GM18505 (cell line): ENCODE data around the gene F10.

Experiments
- ATAC-seq: cut with Tn5 transposase; IDR thresholded peaks from one replicate; pipeline ENCODE4 v1.9.1; 2021; ENCODE audit not compliant: unreplicated experiment
- POLR2A ChIP-seq: IDR thresholded peaks from 4 replicates; pipeline ENCODE4 v1.6.1; 2011; ENCODE audit warnings: borderline replicate concordance; ENCODE audit not compliant: insufficient read depth, insufficient read length; ENCODE audit errors: extremely low read depth

The F10 gene

DNA sequence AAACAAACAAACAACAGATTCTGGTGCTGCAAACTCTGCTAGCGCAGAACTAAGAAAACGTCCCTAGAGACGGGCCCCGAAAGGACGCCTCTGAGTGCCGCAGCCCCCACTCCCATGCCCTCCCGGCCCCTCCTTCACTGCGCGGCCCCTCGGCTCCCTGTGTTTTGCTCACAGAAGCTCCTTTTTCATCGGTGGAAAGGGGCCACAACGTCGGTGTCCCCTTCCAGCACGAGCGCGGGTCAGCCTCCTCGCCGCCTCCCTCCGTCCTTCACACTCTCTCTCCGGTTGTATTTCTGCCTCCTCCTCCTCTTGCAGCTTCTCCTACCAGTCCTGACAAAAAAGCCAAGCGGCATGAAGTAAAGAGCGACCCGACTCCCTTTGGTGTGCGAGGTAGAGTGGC is 31.8 kb upstream of the F10 start:
- ATAC-seq, result no peak
- no peak for TF ChIP-seq POLR2A

DNA sequence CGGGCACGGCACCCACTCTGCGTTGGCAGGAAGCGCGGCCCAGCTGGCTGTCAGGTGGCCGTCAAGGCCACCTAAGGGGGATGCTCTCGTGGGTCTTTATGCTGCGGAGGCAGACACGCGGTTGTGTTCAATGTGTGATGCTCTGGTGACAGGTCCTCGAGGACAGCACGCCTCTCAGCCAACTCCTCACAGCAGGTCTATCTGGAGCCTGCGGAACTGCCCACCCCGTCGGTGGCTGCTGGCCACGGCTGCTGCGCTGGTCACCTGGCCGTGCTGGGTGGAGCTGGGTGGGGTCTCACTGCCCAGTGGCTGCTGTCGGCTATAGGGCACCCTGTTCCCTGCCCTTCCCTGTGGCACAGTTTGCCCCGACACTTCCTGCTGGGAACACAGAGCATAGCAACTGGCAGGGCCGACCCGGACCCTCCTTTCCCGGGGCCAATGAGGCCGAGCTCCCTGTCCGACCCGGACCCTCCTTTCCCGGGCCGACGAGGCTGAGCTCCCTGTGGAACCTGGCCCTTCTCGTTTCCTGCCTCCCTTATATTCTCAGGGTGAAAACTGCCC is 31.3 kb upstream of the F10 start:
- ATAC-seq, result no peak
- no peak for TF ChIP-seq POLR2A

DNA sequence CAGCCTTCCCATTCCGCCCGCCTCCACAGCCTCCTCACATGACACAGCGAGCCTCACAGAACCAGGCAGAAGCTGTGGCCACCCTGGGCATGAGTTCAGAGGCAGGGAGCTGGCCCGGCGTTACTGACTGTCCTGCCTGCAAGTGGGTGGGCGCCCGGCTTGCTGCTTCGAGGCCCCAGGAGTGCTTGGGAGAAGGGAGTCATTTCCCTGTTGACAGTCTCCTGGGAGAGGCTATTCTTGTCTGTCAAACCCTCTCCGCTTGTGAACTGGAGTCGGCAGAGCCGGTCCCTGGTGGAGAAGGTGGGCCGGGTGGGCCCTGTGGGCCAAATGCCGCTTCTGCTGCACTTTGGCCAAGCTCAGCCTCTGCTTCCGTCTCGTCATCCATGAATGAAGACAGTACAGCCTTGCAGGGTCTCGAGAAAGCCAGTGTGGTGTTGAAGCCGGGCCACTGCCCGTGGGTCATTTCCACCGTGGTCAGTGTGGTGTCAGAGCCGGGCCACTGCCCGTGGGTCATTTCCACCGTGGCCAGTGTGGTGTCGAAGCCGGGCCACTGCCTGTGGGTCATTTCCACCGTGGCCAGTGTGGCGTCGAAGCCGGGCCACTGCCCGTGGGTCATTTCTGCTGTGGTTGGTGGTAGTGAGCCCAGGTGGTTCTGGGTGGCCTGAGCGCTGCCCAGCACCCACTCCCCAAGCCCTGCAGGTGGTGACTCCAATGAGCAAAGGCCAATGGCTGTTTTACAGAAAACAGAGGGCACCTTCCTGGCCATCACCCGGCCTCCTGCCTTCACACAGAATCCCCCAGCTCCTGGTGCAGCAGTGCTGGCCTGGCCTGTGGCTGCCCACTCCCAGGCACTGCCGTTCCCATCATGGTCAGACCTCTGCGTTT is 30.5 kb upstream of the F10 start:
- ATAC-seq, result no peak
- no peak for TF ChIP-seq POLR2A

DNA sequence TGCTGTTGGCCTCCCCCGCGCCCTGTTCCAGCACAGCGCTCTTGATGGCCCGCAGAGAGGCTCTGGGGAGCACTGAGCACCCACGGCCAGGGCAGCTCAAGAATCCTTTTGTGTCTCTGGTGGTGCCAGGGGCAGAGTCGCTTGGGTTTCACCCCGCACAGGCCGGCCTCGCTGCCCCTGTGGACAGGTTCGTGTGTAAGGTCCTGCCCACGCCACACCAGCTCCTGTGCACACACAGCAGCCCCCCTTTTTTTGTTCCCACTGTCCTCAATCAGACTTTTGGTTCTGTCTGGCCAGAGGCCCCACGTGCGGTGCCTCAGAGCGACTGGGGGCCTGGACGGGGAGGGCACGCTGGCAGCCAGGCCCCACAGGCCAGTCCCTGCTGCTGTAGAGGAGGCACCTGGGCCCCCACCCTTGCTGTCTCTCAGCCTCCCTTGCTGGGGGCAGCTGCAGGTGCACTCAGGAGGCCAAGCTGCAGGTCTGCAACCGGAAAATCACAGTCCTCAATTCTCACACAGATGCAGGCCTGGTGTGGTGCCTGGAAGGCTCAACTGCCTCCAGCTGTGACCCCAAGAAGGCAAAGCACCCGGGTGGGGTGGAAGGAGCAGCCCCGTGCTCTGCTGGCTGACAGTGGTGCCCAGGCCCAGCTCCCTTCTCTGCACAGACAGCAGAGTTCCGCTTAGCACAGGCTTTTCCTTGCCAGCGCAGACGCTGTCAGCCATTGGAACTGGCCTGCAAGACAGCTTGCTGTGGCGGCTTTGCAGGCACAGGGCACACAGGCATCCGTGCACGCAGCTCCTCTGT is 29.6 kb upstream of the F10 start:
- TF ChIP-seq POLR2A, result no peak
- ATAC-seq, result no peak

DNA sequence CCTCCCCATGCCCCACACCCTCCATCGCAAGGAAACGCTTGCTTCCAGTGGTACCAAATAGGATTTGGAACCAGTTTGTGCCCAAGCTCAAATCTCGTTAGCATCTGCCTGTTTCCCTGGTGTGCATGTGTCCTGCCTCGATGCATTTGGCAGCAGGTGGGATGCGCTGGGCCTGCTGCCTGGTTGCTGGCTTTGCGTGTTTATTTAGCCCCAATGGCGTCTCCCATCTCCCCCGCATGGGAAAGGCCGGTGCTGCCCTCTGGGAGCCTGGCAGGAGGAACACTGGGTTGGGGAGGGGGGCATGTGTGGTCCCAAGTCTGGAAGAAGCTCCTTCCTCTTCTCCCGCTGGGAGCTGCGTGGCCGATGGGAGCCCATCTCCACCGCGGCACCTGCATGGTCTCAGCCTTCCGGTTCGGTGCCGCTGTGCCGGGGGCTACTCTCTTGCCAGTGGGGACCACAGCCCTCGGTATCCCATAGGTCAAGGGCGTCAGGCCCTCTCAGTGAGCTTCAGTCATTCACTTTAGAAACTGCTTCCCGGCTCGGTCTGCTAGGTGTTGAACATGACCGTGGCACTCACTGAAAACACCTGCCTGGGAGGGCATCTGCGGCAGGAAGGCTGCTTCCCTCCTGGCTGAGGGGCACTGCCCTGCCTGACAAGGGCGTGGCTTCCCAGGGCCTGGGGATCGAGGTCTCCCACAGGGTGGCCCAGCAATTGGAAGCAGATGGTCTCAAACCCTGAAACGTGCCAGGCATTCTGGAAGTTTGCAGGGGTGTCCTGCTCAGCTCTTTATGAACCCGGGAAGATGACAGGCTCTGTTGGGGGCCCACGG is 28.8 kb upstream of the F10 start:
- ATAC-seq, result no peak
- no peak for TF ChIP-seq POLR2A

DNA sequence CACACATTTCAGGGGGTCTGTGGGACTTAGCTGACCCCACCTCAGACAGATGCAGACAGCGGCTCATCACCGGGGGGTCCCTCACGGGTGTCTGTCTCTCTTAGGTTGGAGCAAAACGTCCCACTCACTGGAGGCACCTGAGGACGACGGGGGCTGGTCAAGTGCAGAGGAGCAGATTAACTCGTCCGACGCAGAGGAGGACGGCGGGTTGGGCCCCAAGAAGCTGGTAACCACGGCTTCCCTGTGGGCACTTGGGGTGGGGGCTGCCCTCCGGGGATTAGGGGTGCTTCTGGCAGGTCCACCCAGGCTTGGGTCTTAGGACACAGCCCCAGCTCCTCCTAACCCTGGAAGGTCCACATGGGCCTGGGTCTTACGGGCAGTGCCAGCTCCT is 28.2 kb upstream of the F10 start:
- TF ChIP-seq POLR2A, result no peak
- no peak for ATAC-seq

DNA sequence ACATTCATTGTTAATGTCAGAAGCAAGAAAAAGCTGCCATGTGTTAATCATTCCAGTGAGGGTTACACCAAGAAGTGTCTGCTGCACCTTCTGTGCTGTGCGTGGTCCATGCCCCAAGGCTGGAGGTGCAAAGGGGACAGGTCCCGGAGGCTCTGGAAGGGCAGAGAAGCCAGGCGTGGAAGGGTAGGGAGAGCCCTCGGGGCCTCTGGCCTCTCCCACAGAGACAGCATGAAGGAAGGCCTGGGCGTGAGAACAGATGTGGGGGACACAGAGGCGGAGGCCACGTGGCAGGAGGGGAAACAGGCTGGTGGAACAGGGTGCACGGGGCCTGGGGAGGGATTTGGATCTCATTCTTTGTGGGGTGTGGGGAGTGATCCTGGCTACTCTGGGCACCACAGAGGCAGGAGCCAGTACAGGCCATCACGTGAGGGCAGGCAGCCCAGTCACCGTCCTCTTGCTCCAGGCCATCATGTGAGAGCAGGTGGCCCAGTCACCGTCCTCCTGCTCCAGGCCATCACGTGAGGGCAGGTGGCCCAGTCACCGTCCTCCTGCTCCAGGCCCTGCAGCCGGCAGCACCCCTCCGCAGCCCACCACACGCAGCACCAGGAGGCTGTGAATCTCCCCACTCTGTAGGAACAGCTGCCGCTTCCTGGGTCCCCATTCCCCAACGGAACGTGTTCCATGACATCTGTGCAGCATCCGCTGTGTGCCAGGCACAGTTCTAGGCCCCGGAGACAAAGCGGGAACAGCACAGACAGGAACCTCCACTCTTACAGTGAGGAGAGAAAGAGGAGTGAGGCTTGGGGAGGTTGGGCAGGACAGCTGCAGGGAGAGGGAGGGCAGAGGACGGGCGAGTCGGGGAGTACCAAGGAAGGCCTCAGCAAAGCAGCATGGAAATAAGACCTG is 27.2 kb upstream of the F10 start:
- no peak for TF ChIP-seq POLR2A
- no peak for ATAC-seq

DNA sequence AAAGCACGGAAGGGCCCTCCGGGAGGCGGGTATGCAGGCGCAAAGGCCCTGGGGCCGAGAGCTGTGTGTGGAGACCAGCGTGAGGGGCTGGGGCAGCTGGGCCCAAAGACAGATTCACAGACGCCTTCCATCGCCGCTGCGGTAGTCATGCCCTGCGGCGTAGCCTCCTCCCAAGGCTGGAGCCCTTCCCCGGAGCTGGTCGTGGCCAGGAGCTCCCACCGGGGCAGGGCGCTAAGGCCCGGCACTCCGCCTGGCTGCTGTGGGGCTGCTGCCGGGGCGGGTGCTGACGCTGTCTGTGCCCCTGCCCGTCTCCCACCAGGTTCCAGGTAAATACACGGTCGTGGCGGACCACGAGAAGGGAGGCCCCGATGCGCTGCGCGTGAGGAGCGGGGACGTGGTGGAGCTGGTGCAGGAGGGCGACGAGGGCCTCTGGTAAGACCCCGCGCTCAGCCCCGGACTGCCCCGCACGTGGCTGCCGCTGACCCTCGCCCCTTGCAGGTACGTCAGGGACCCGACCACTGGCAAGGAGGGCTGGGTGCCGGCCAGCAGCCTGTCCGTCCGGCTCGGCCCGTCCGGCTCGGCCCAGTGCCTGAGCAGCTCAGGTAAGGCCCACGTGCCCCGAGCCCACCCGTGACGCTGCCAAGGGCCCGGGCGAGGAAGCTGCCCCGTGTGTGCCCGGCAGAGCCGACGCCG is 26.4 kb upstream of the F10 start:
- no peak for TF ChIP-seq POLR2A
- ATAC-seq, result no peak

DNA sequence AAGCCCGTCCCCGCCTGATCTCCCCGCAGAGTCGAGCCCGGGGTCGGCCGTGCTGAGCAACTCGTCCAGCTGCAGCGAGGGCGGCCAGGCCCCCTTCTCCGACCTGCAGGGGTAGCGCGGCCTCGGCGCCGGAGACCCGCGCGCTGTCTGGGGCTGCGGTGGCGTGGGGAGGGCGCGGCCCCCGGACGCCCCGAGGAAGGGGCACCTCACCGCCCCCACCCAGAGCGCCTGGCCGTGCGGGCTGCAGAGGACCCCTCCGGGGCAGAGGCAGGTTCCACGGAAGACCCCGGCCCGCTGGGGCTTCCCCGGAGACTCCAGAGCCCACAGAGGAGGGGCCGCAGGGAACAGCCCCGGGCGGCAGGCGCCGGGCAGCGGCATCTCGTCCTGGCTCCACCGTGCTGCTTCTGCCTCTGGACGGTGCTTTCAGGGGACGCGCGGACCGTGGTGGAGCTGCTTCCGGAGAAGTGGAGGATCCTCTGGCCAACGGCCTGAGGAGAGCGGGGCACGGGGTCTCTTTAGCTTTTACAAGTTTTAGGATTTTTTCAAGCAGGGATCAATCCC is 25.8 kb upstream of the F10 start:
- no peak for TF ChIP-seq POLR2A
- ATAC-seq, result no peak

DNA sequence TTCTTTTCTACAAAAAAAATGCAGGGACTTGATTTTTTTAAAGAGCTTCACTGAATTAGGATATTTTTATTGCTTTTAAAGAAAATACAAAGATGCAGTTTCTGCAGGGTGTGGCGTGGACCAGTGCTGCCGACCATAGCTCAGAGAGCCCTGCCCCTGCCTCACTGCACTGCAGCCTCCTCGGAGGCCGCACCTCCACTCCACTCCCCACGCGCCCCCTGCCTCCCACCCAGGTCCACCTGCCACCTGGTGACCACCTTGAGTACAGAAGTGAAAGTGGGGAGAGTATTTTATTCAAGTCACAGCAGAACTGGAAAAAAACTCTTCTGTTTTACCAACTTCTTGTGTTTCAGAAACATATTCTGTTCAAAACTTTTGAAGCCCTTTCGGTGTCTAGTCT is 24.9 kb upstream of the F10 start:
- no peak for TF ChIP-seq POLR2A
- no peak for ATAC-seq

DNA sequence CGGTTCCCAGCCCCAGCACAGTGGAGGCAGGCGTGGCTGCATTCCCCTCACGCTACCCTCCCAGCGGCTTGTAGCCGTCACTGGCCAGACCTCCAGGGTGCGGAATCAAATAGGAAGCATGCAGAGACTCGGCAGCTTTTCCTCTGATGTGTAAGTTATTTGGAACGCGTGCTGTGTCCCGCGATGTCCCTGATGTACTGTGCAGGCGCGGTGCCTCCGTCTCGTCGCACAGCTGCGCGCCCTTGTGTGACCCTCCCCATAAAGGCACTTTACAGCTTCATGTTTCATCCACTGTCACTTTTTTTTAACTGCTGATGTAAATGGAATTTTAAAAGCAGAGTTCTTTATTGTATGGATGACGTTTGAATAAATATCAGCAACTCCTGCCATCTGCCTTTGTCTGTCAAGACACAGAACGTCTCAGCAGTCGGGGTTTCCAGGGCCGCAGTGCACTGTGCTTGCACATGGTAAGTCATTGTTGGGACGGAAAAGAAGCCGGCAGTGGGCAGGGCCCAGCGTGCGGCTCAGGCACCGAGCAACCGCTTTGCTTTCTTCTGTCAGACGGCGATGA is 24.4 kb upstream of the F10 start:
- no peak for TF ChIP-seq POLR2A
- no peak for ATAC-seq
